HEK293 (cell line): ENCODE data around the gene MDFI.

Experiments
- CTCF ChIA-PET: fragments of 350-600 bp; formaldehyde crosslinking; extraction: SDS; loops from one replicate; lab custom pipeline; 2021; ENCODE audit warnings: antibody characterized with exemption; lab: Yijun Ruan, JAX
- POLR2A ChIA-PET: fragments of 300-600 bp; formaldehyde crosslinking; extraction: SDS; loops from one replicate; lab custom pipeline; 2020; ENCODE audit warnings: antibody characterized with exemption, inconsistent platforms; lab: Yijun Ruan, JAX
- H3K27ac ChIP-seq: fragments of 200-500 bp; sonication (Bioruptor generic); 2 replicates; pipeline ENCODE4 v1.5.1; 2014; ENCODE audit warnings: low read depth, low read length, control low read depth, inconsistent platforms; ENCODE audit errors: extremely low read depth
- H3K36me3 ChIP-seq, 2 experiments: fragments of 200-500 bp in 1 of 2; sonication (Bioruptor generic) in 1 of 2; 1 replicate in 1 of 2; 2 replicates in 1 of 2; pipeline ENCODE4 v1.5.1; 2014 to 2017; ENCODE audit warnings: inconsistent platforms in 2 of 2, low read length in 2 of 2; ENCODE audit not compliant: control insufficient read depth in 2 of 2, insufficient read depth in 1 of 2
- H3K4me1 ChIP-seq: fragments of 200-500 bp; sonication (Bioruptor generic); 2 replicates; pipeline ENCODE4 v1.5.1; 2014; ENCODE audit warnings: mild to moderate bottlenecking, low read length, inconsistent platforms; ENCODE audit not compliant: control insufficient read depth, insufficient read depth
- H3K4me3 ChIP-seq: 2 replicates; pipeline ENCODE4 v1.5.1; 2011; ENCODE audit warnings: low read depth, mild to moderate bottlenecking, control low read depth, low read length, moderate library complexity
- H3K9me3 ChIP-seq: fragments of 200-500 bp; sonication (Bioruptor generic); 2 replicates; pipeline ENCODE4 v1.5.1; 2014; ENCODE audit warnings: low read depth, low read length, inconsistent platforms; ENCODE audit not compliant: control insufficient read depth, insufficient read depth
- IKZF3 ChIP-seq: fragments of 450-650 bp; IDR thresholded peaks from 2 replicates; pipeline ENCODE4 v1.5.0; 2018; ENCODE audit warnings: missing biosample characterization, mild to moderate bottlenecking, missing genetic modification characterization, moderate library complexity
- KLF1 ChIP-seq: fragments of 450-650 bp; formaldehyde crosslinking; IDR thresholded peaks from 2 replicates; pipeline ENCODE4 v1.5.1; 2016; ENCODE audit warnings: missing biosample characterization, missing genetic modification characterization
- KLF7 ChIP-seq: fragments of 450-650 bp; formaldehyde crosslinking; IDR thresholded peaks from 2 replicates; pipeline ENCODE4 v1.5.1; 2016; ENCODE audit warnings: missing biosample characterization, missing genetic modification characterization, borderline replicate concordance
- PATZ1 ChIP-seq: fragments of 450-650 bp; formaldehyde crosslinking; IDR thresholded peaks from 2 replicates; pipeline ENCODE4 v1.5.1; 2016; ENCODE audit warnings: missing biosample characterization, missing genetic modification characterization
- ZBTB10 ChIP-seq: fragments of 450-650 bp; formaldehyde crosslinking; IDR thresholded peaks from 2 replicates; pipeline ENCODE4 v1.5.1; 2016; ENCODE audit warnings: missing biosample characterization, missing genetic modification characterization
- ZBTB49 ChIP-seq: fragments of 450-650 bp; formaldehyde crosslinking; IDR thresholded peaks from 2 replicates; pipeline ENCODE4 v1.5.1; 2016; ENCODE audit warnings: missing biosample characterization, missing genetic modification characterization, low read depth
- ZFP41 ChIP-seq: fragments of 450-650 bp; formaldehyde crosslinking; IDR thresholded peaks from 2 replicates; pipeline ENCODE4 v1.5.1; 2016; ENCODE audit warnings: missing biosample characterization, missing genetic modification characterization, borderline replicate concordance
- ZNF157 ChIP-seq: fragments of 450-650 bp; formaldehyde crosslinking; IDR thresholded peaks from 2 replicates; pipeline ENCODE4 v1.5.1; 2016; ENCODE audit warnings: missing biosample characterization, missing genetic modification characterization
- ZNF280C ChIP-seq: fragments of 450-650 bp; formaldehyde crosslinking; IDR thresholded peaks from 2 replicates; pipeline ENCODE4 v1.5.1; 2016; ENCODE audit warnings: missing biosample characterization, missing genetic modification characterization
- ZNF280D ChIP-seq: fragments of 450-650 bp; formaldehyde crosslinking; IDR thresholded peaks from 2 replicates; pipeline ENCODE4 v1.5.1; 2016; ENCODE audit warnings: missing biosample characterization, missing genetic modification characterization
- ZNF404 ChIP-seq: fragments of 450-650 bp; formaldehyde crosslinking; IDR thresholded peaks from 2 replicates; pipeline ENCODE4 v1.5.1; 2017; ENCODE audit warnings: missing biosample characterization, missing genetic modification characterization
- ZNF426 ChIP-seq: fragments of 450-650 bp; formaldehyde crosslinking; IDR thresholded peaks from 2 replicates; pipeline ENCODE4 v1.5.1; 2017; ENCODE audit warnings: missing biosample characterization, missing genetic modification characterization, mild to moderate bottlenecking, inconsistent platforms, moderate library complexity
- ZNF571 ChIP-seq: fragments of 450-650 bp; formaldehyde crosslinking; IDR thresholded peaks from 2 replicates; pipeline ENCODE4 v1.5.0; 2017; ENCODE audit warnings: missing biosample characterization, missing genetic modification characterization
- ZNF629 ChIP-seq: fragments of 450-650 bp; formaldehyde crosslinking; IDR thresholded peaks from 2 replicates; pipeline ENCODE4 v1.5.1; 2017; ENCODE audit warnings: missing biosample characterization, missing genetic modification characterization
- ZNF664 ChIP-seq: fragments of 450-650 bp; formaldehyde crosslinking; IDR thresholded peaks from 2 replicates; pipeline ENCODE4 v1.5.1; 2016; ENCODE audit warnings: missing biosample characterization, missing genetic modification characterization
- ZNF670 ChIP-seq: fragments of 450-650 bp; formaldehyde crosslinking; IDR thresholded peaks from 2 replicates; pipeline ENCODE4 v1.5.1; 2016; ENCODE audit warnings: missing biosample characterization, missing genetic modification characterization, low read depth
- ZNF677 ChIP-seq: fragments of 450-650 bp; IDR thresholded peaks from 2 replicates; pipeline ENCODE4 v1.5.0; 2018; ENCODE audit warnings: missing biosample characterization, mild to moderate bottlenecking, missing genetic modification characterization, moderate library complexity
- ZNF704 ChIP-seq: fragments of 450-650 bp; formaldehyde crosslinking; IDR thresholded peaks from 2 replicates; pipeline ENCODE4 v1.5.1; 2016; ENCODE audit warnings: missing biosample characterization, missing genetic modification characterization
- ZNF707 ChIP-seq: fragments of 450-650 bp; formaldehyde crosslinking; IDR thresholded peaks from 2 replicates; pipeline ENCODE4 v1.5.1; 2016; ENCODE audit warnings: missing biosample characterization, missing genetic modification characterization
- ZNF830 ChIP-seq: fragments of 450-650 bp; IDR thresholded peaks from 2 replicates; pipeline ENCODE4 v1.5.0; 2018; ENCODE audit warnings: missing biosample characterization, missing genetic modification characterization, low read depth, mild to moderate bottlenecking, moderate library complexity

The MDFI gene

GRCh38 chr6:41647061-41647511 is 8.8 kb downstream of the MDFI start:
- TF ChIP-seq ZNF707 (tag by site-specific recombination) (no peak), ZNF830 (tag by site-specific recombination) (no peak), ZFP41 (tag by site-specific recombination) (no peak), KLF1 (tag by site-specific recombination) (no peak), PATZ1 (no peak), ZNF157 (no peak), ZNF664 (no peak), ZBTB49 (tag by site-specific recombination) (no peak), ZNF404 (tag by site-specific recombination) (no peak), ZNF677 (tag by site-specific recombination) (no peak), KLF7 (tag by site-specific recombination) (no peak)
- TF ChIP-seq, all 188 proteins: peak for 0
- Histone ChIP-seq H3K9me3 (no peaks in the 10 kb centered on the region), H3K36me3 (no peaks in the 10 kb centered on the region), H3K27ac (no peak overlapping the region), H3K4me1 (no peaks in the 10 kb centered on the region), H3K4me3 (no peak overlapping the region)
- ChIA-PET POLR2A (interaction anchor here (1.1 kb wide), 1 partner anchor 50 kb away, joined by 3 read pairs; no protein-coding TSS in a partner anchor), CTCF (interaction anchor here (0.6 to 1.6 kb wide), 5 partner anchors 15 to 340 kb away, joined by 3 to 7 read pairs (median 4); no protein-coding TSS in a partner anchor)

- H3K9me3 ChIP-seq, result no peaks in the 10 kb centered on the region
- no peaks in the 10 kb centered on the region for H3K4me1 ChIP-seq
- ChIA-PET CTCF (interaction anchor here (0.5 to 1.6 kb wide), 9 partner anchors 14 to 580 kb away, joined by 3 to 4 read pairs (median 3); no protein-coding TSS in a partner anchor), POLR2A (interaction anchor here (0.6 to 1.1 kb wide), 3 partner anchors 23 to 1543 kb away, joined by 3 read pairs; no protein-coding TSS in a partner anchor)
- H3K36me3 ChIP-seq, result no peaks in the 10 kb centered on the region
- no peak overlapping the region for H3K27ac ChIP-seq
- H3K4me3 ChIP-seq, result no peak overlapping the region
- TF ChIP-seq ZNF280C (no peak), ZNF704 (tag by site-specific recombination) (no peak), IKZF3 (tag by site-specific recombination) (no peak), ZBTB10 (tag by site-specific recombination) (no peak), ZNF280D (tag by site-specific recombination) (no peak), ZNF571 (tag by site-specific recombination) (no peak), ZNF629 (no peak), ZNF670 (tag by site-specific recombination) (no peak), ZNF426 (tag by site-specific recombination) (no peak), ZFP41 (tag by site-specific recombination) (no peak)
These were observed 9.9 kb downstream of the MDFI start for GRCh38 chr6:41648070-41648585.
